Erythroblast (primary cell): ENCODE results near the gene ELFN2.

Experiments used
- GATA1 ChIP-seq: IDR thresholded peaks from 2 replicates; pipeline ENCODE4 v1.6.1; 2011; ENCODE audit warnings: low read depth, mild to moderate bottlenecking, control low read depth, low read length, moderate library complexity
- POLR2A ChIP-seq: IDR thresholded peaks from 2 replicates; pipeline ENCODE4 v1.6.1; 2011; ENCODE audit warnings: mild to moderate bottlenecking, low read length

DNA sequence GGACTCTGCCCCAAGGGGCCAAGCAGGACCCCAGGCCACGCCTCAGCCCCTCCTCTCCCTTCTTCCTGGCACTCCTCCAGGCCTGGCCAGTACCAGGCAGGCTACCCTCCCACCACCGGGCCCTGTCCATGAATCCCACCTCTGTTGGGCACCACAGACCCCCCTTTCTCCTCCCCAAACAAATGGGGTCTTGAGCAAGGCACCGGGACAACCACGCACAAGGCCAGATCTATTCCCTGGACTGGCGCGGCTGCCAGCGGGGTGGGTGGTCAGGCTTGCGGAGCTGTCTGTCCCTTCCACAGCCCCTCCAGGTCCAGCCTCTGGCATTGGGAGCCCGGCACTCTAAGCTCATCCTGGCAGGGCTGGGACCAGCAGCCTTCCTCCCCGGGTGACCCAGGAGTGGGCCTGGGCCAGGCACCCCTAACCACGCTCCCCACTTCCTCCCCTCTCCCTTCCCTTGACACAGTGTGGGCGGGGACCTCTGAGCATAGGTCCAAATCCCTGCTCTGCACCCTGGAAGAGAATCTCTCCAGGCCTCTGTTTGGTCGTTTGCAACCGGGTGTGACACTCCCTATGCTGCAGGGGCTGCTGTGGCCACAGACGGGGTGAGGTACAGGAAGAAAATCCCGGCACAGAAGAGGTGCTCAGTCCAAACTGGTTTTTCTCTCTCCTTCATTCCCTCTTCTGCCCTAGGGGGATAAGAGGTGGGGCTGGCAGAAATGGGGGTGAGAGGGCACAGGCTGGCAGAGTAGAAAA lies 14.6 kb downstream of the ELFN2 start:
- TF ChIP-seq POLR2A (no peak), GATA1 (no peak)
